Measurements from ENCODE around the gene NUDT22.

The NUDT22 gene

GRCh38 chr11:64207256-64208085 is 18.6 kb upstream of the NUDT22 start:
- DNase-seq, result peak; percentile 56

- DNase-seq, result no peak
Measured at GRCh38 chr11:64208086-64208795, 17.8 kb upstream of the NUDT22 start.

DNA sequence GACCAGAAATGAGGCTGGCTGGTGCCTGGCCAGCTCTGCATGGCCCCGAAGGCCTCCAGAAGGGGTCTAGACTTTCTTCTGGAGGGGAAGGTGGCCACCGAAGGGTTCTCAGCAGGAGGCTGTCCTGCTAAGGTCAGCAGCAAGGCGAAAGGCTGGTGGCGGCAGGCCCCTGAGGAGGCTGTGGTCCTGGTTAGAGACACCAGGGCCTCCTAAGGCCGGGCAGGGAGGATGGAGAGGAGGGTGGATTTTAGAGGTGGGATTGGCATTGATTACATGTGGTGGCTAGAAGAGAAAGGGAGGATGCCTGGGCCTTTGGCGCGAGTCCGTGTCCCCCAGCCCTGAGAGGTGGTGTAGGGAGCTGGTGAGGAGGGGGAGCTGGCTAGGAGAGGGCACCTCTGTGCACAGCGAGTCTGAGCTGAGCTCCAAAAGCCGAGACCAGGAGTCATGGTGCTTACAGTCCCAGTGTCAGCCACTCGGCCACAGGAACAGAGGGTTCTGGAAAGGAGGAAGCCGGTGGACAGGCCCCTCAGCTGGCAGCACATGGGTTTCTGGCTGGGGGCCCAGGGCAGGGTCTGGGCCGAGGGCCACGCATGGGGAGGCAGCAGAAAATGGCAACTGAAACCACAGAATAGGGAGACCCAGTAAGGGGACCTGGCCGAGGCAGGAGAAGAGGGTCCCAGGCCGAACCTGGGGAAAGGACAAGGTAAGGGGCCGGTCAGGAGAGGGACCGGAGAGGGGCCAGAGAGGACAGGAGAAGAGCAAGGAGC is 17.1 kb upstream of the NUDT22 start:
- DNase-seq, result no peak

DNA sequence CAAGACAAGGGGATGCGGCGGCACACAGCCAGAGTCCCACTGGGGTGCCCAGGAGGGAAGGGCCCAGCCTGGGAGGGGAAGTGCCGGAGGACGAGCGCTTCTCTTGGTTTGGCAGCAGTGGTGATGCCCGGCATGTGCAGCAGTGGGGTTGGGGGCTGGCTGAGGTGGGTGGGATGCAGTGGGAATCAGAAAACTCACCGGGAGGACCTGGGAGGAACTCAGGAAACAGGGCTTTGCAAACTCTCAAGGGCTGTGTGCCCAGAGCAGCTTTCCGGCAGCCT is 16.6 kb upstream of the NUDT22 start:
- DNase-seq, result no peak

- no peak for DNase-seq
Measured at GRCh38 chr11:64210301-64211020, 15.6 kb upstream of the NUDT22 start.

DNA sequence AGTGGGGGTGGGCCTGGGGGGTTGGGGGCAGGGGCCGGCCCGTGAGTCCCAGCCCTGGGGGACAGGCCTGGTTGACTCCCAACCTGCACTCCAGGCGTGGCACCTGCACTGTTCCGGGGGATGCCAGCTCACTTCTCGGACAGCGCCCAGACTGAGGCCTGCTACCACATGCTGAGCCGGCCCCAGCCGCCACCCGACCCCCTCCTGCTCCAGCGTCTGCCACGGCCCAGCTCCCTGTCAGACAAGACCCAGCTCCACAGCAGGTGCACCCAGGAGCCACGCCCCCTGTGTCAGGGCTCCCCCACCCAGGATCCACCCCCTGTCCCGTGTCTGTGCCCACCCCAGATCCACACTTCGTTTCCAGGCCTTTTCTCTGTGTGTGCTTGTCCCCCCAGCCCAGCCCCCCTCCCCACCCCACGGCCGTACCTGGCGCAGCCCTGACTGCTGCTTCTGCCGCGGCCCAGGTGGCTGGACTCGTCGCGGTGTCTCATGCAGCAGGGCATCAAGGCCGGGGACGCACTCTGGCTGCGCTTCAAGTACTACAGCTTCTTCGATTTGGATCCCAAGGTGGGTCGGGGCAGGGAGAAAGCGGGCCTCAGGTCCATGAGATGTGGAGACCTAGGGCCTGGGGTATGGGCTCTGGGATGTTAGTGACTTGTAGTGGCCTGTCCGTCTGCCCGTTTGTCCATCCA is 14.7 kb upstream of the NUDT22 start:
- DNase-seq, result no peak

- DNase-seq, result no peak
Measured at GRCh38 chr11:64216879-64217278, 9.2 kb upstream of the NUDT22 start.

- DNase-seq, result no peak
Measured at GRCh38 chr11:64218628-64219353, 7.3 kb upstream of the NUDT22 start.

GRCh38 chr11:64219354-64219684 is 6.8 kb upstream of the NUDT22 start:
- DNase-seq, result no peak

DNA sequence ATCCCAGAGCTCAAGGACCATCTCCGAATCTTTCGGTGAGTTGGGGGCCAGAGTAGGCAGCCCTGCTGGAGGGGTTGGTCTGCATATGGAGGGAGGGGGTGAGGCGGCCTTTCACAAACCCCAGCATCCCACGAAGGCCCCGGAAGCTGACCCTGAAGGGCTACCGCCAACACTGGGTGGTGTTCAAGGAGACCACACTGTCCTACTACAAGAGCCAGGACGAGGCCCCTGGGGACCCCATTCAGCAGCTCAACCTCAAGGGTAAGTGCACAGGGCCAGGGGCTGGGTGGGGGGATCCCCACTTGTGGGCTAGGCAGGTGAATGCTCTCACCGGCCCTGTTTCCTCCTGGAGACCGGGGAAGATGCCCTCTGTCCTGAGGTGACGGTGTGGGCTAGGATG is 6.3 kb upstream of the NUDT22 start:
- no peak for DNase-seq

- no peak for DNase-seq
Measured at GRCh38 chr11:64220271-64220670, 5.8 kb upstream of the NUDT22 start.

GRCh38 chr11:64220798-64221197 is 5.3 kb upstream of the NUDT22 start:
- no peak for DNase-seq

- no peak for DNase-seq
Measured at GRCh38 chr11:64222651-64223000, 3.4 kb upstream of the NUDT22 start.

GRCh38 chr11:64223001-64223651 is 2.9 kb upstream of the NUDT22 start:
- no peak for DNase-seq

GRCh38 chr11:64224151-64224890 is 1.8 kb upstream of the NUDT22 start:
- DNase-seq, result no peak

DNA sequence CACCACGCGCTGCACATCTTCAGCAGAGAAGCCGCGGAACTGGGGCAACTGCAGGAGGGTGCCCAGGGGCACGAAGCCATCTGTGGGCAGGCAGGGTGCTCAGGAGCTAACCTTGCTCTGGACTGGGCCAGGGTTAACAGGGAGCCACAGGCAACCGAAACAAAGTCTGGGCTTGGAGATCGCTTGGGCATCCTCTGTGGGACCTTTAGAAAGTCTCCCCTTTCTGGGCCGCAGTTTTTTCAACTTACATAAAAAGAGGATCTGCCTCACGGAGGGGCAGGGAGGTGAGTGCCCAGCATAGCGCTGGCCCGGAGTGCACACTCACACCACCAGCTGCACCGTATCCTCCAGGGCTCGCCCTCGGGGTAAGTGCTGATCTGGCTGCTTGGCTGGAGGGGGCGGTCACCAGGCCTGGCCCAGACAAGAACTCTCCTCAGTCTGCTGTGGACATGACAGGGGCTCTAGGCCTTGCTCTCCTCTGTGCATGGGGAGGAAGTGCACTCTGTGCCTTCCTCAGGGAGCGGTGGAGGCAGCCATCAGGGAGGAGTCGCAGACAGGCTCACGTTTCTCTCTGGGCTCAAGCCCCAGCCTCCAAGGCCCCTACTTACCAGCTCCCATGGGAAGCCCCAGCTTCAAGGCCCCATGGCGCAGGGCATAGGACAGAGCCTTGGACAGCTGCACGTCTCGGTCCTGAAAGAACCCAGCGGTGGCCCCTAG is 1.0 kb upstream of the NUDT22 start:
- no peak for DNase-seq

- peak; percentile 24 for DNase-seq
Measured at GRCh38 chr11:64226507-64227051, 505 bp downstream of the NUDT22 start.

- DNase-seq, result no peak
Measured at GRCh38 chr11:64227405-64227956, 1.4 kb downstream of the NUDT22 start.

DNA sequence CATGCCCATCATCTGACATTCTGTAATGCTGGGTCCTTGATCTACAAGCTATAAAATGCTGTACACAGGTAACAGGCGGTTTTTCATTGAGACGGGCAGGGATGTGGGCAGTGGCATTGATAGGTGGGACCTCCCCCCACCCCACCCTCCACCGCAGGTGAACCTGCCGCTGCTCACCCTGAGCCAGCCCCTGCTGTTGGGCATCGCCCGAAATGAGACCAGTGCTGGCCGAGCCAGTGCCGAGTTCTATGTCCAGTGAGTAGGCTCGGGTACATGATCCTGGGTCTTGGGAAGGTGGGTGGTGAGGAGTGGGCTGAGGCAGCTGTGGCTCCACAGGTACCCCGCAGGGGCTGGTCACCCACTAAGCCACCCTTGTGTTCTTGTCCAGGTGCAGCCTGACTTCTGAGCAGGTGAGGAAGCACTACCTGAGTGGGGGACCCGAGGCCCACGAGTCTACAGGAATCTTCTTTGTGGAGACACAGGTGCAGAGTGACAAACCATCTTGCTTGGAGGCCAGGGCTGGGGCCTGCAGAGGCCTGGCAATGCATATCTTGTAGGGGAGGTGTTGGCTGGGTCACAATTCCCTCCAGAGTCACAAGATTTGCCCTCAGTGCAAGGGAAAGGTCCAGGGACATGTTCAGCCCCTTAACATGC is 3.1 kb downstream of the NUDT22 start:
- DNase-seq, result no peak
